RWPE2 (cell line): ENCODE results near the gene ARHGAP15.

ENCODE experiments used
- ATAC-seq: fragments of 200-7000 bp; cut with Tn5 transposase; 3 replicates; pipeline ENCODE4 v1.9.1; 2021; ENCODE audit warnings: low read depth
- DNase-seq: peaks from one replicate; pipeline ENCODE4 v3.0.0-alpha.2; 2020; ENCODE audit warnings: low spot score
- H3K27ac ChIP-seq: fragments of 450-650 bp; 2 replicates; pipeline ENCODE4 v1.5.1; 2017; ENCODE audit warnings: mild to moderate bottlenecking; ENCODE audit not compliant: poor library complexity, severe bottlenecking
- H3K27me3 ChIP-seq: fragments of 250-450 bp; sonication (Bioruptor Pico); 2 replicates; pipeline ENCODE4 v1.5.1; 2021; ENCODE audit warnings: mild to moderate bottlenecking, moderate library complexity; ENCODE audit not compliant: insufficient read depth, poor library complexity, severe bottlenecking
- H3K36me3 ChIP-seq: fragments of 250-450 bp; sonication (Bioruptor Pico); 2 replicates; pipeline ENCODE4 v1.5.1; 2020; ENCODE audit warnings: low read depth, mild to moderate bottlenecking, moderate library complexity
- H3K4me1 ChIP-seq: fragments of 250-450 bp; sonication (Bioruptor Pico); 2 replicates; pipeline ENCODE4 v1.5.1; 2021; ENCODE audit warnings: mild to moderate bottlenecking, moderate library complexity; ENCODE audit not compliant: insufficient read depth, poor library complexity, severe bottlenecking
- H3K4me3 ChIP-seq: fragments of 250-450 bp; sonication (Bioruptor Pico); 2 replicates; pipeline ENCODE4 v1.5.1; 2021; ENCODE audit warnings: mild to moderate bottlenecking, moderate library complexity; ENCODE audit not compliant: severe bottlenecking
- H3K9me3 ChIP-seq: fragments of 250-450 bp; sonication (Bioruptor Pico); 2 replicates; pipeline ENCODE4 v1.5.1; 2021; ENCODE audit warnings: mild to moderate bottlenecking, moderate library complexity; ENCODE audit not compliant: severe bottlenecking
- TF ChIP-seq, protein P1 (sequence below): fragments of 450-650 bp; IDR thresholded peaks from one replicate; pipeline ENCODE4 v1.5.1; 2017; ENCODE audit warnings: mild to moderate bottlenecking, moderate library complexity; ENCODE audit not compliant: poor library complexity, severe bottlenecking

The ARHGAP15 gene

GRCh38 chr2:143575340-143575739, 446.1 kb downstream of the ARHGAP15 start:
- TF ChIP-seq, protein P1, sequence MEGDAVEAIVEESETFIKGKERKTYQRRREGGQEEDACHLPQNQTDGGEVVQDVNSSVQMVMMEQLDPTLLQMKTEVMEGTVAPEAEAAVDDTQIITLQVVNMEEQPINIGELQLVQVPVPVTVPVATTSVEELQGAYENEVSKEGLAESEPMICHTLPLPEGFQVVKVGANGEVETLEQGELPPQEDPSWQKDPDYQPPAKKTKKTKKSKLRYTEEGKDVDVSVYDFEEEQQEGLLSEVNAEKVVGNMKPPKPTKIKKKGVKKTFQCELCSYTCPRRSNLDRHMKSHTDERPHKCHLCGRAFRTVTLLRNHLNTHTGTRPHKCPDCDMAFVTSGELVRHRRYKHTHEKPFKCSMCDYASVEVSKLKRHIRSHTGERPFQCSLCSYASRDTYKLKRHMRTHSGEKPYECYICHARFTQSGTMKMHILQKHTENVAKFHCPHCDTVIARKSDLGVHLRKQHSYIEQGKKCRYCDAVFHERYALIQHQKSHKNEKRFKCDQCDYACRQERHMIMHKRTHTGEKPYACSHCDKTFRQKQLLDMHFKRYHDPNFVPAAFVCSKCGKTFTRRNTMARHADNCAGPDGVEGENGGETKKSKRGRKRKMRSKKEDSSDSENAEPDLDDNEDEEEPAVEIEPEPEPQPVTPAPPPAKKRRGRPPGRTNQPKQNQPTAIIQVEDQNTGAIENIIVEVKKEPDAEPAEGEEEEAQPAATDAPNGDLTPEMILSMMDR: peak; percentile 34
- no peaks in the 10 kb centered on the region for H3K36me3 ChIP-seq
- ATAC-seq: no peak
- no peak overlapping the region for H3K27ac ChIP-seq
- H3K27me3 ChIP-seq: no peaks in the 10 kb centered on the region
- H3K4me3 ChIP-seq: no peak overlapping the region
- no peaks in the 10 kb centered on the region for H3K9me3 ChIP-seq
- no peaks in the 10 kb centered on the region for H3K4me1 ChIP-seq
- DNase-seq: no peak

DNA sequence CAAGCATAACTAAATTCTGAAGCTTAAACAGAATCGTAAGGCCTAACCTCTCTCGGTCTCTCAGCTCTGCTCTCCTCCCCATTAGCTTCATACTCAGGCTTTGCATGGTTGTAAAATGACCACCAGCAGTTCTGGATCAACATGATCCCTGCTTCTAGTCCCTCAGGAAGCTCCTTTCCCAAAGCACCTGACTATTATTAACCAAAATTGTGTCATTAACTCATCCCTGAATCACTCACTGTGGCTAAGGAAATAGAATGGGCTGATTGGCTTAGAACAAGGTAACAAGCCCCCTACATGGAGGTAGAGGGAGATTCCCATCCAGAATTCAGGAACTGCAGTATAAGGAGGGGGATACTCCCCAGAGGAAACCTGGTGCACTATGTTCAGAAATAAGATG, 448.3 kb downstream of the ARHGAP15 start:
- Histone ChIP-seq H3K27me3 (no peaks in the 10 kb centered on the region), H3K9me3 (no peaks in the 10 kb centered on the region), H3K36me3 (no peaks in the 10 kb centered on the region), H3K4me1 (no peaks in the 10 kb centered on the region), H3K4me3 (no peak overlapping the region), H3K27ac (no peak overlapping the region)
- DNase-seq: no peak
- TF ChIP-seq, protein P1: no peak
- no peak for ATAC-seq

DNA sequence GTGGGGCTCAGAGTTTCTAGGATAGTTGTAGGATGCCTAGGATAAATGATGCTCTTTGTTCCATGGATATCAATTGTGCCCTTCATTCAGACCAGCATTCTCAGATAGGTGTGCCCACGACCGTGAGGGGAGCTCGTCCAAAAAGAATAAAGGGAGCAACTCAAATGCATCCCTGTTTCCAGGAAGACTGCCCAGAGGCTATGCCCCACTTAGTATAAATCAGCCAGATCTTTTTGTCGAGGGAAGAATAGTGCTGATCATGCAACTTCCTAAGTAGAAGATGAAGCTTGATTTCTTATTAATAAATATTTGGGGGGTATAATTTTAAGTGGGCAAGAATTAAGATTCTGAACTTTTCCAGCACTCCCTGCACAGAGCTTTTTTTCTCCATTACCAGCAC, 450.2 kb downstream of the ARHGAP15 start:
- TF ChIP-seq, protein P1: no peak
- DNase-seq (no peak), ATAC-seq (no peak)
- H3K4me1 ChIP-seq: no peaks in the 10 kb centered on the region
- no peak overlapping the region for H3K27ac ChIP-seq
- H3K4me3 ChIP-seq: no peak overlapping the region
- H3K27me3 ChIP-seq: no peaks in the 10 kb centered on the region
- no peaks in the 10 kb centered on the region for H3K9me3 ChIP-seq
- H3K36me3 ChIP-seq: no peaks in the 10 kb centered on the region

- DNase-seq: no peak
- no peak overlapping the region for H3K27ac ChIP-seq
- no peak for ATAC-seq
- H3K9me3 ChIP-seq: no peaks in the 10 kb centered on the region
- no peaks in the 10 kb centered on the region for H3K27me3 ChIP-seq
- no peak overlapping the region for H3K4me3 ChIP-seq
- no peaks in the 10 kb centered on the region for H3K36me3 ChIP-seq
- no peaks in the 10 kb centered on the region for H3K4me1 ChIP-seq
- TF ChIP-seq, protein P1: no peak
These were observed 451.9 kb downstream of the ARHGAP15 start for GRCh38 chr2:143581134-143581533.

GRCh38 chr2:143582046-143582747, 453.0 kb downstream of the ARHGAP15 start:
- H3K27me3 ChIP-seq: no peaks in the 10 kb centered on the region
- no peaks in the 10 kb centered on the region for H3K9me3 ChIP-seq
- H3K4me1 ChIP-seq: no peaks in the 10 kb centered on the region
- no peak overlapping the region for H3K27ac ChIP-seq
- TF ChIP-seq, protein P1: no peak
- ATAC-seq: no peak
- no peak for DNase-seq
- H3K4me3 ChIP-seq: no peak overlapping the region
- no peaks in the 10 kb centered on the region for H3K36me3 ChIP-seq
